PC-3 (cell line): ENCODE data around the gene RP2. TPM values are rescaled to one million over a fixed set of nuclear protein-coding genes. Genes with fewer than 3 reads are reported as not detected.

Source experiments
- ATAC-seq: fragments of 200-7000 bp; cut with Tn5 transposase; 2 replicates; pipeline ENCODE4 v1.9.1; 2020; ENCODE audit warnings: mild to moderate bottlenecking, moderate library complexity
- BruUV-seq: library from RNA; stranded (reverse); fragments of 400-500 nt; replicated peaks from 2 replicates; lab custom pipeline; 2021; lab: Mats Ljungman, UMichigan
- CTCF ChIA-PET: fragments of 300-600 bp; sonication (Branson Sonifier 250); formaldehyde crosslinking; loops from one replicate; lab custom pipeline; 2022; ENCODE audit warnings: antibody characterized with exemption; lab: Charles Lee
- POLR2A ChIA-PET: fragments of 300-600 bp; sonication (Branson Sonifier 250); formaldehyde crosslinking; loops from one replicate; lab custom pipeline; 2022; ENCODE audit warnings: antibody characterized with exemption; ENCODE audit not compliant: unreplicated experiment; lab: Charles Lee
- DNase-seq: peaks from one replicate; pipeline ENCODE4 v3.0.0-alpha.2; 2015
- H2AFZ ChIP-seq: fragments of 300-600 bp; sonication (generic); 2 replicates; pipeline ENCODE4 v1.6.0; 2016; ENCODE audit warnings: antibody characterized with exemption, low read length
- H3F3A ChIP-seq: fragments of 300-600 bp; sonication (generic); one replicate; pipeline ENCODE4 v1.6.0; 2017; ENCODE audit warnings: antibody characterized with exemption, low read length, control low read depth, mild to moderate bottlenecking; ENCODE audit not compliant: unreplicated experiment
- H3K27ac ChIP-seq: fragments of 300-600 bp; sonication (generic); 2 replicates; pipeline ENCODE4 v1.5.1; 2016; ENCODE audit warnings: mild to moderate bottlenecking, low read length
- H3K27me3 ChIP-seq: fragments of 300-600 bp; sonication (generic); 2 replicates; pipeline ENCODE4 v1.6.1; 2016; ENCODE audit warnings: low read length, mixed read lengths
- H3K36me3 ChIP-seq: fragments of 300-600 bp; sonication (generic); 2 replicates; pipeline ENCODE4 v1.6.1; 2016; ENCODE audit warnings: low read depth, mixed run types, low read length, mixed read lengths
- H3K4me1 ChIP-seq: fragments of 300-600 bp; sonication (generic); 2 replicates; pipeline ENCODE4 v1.5.1; 2016; ENCODE audit warnings: low read length; ENCODE audit not compliant: insufficient read depth
- H3K4me2 ChIP-seq: fragments of 300-600 bp; sonication (generic); 2 replicates; pipeline ENCODE4 v1.6.0; 2016; ENCODE audit warnings: low read length
- H3K4me3 ChIP-seq: fragments of 300-600 bp; sonication (generic); 2 replicates; pipeline ENCODE4 v1.5.1; 2016; ENCODE audit warnings: mild to moderate bottlenecking, low read length, mixed read lengths
- H3K79me2 ChIP-seq: fragments of 300-600 bp; sonication (generic); 2 replicates; pipeline ENCODE4 v1.6.1; 2017; ENCODE audit warnings: low read length, mixed read lengths
- H3K9ac ChIP-seq: fragments of 300-600 bp; sonication (generic); 2 replicates; pipeline ENCODE4 v1.6.0; 2016; ENCODE audit warnings: mild to moderate bottlenecking, low read length
- H3K9me2 ChIP-seq: fragments of 300-600 bp; sonication (generic); replicated peaks from 2 replicates; pipeline ENCODE4 v1.6.1; 2016; ENCODE audit warnings: mixed run types, low read length, mixed read lengths
- H3K9me3 ChIP-seq: fragments of 300-600 bp; sonication (generic); 2 replicates; pipeline ENCODE4 v1.6.1; 2016; ENCODE audit warnings: low read length, mixed read lengths
- H4K20me1 ChIP-seq: fragments of 300-600 bp; sonication (generic); 2 replicates; pipeline ENCODE4 v1.6.1; 2016; ENCODE audit warnings: low read length, mixed read lengths
- EZH2 ChIP-seq: fragments of 300-600 bp; sonication (generic); IDR thresholded peaks from one replicate; pipeline ENCODE4 v1.6.1; 2017; ENCODE audit warnings: antibody characterized with exemption, mild to moderate bottlenecking, low read length; ENCODE audit not compliant: unreplicated experiment
- EZH2phosphoT487 ChIP-seq: fragments of 300-600 bp; sonication (generic); IDR thresholded peaks from 2 replicates; pipeline ENCODE4 v1.6.1; 2018; ENCODE audit warnings: mild to moderate bottlenecking, antibody characterized with exemption, low read length, borderline replicate concordance
- intact Hi-C: fragments of 100-400 bp; cut with micrococcal nuclease; formaldehyde crosslinking; loops from 2 replicates; pipeline ENCODE4 v1.9.0; 2023
- total RNA-seq: library from RNA; depleted of rRNA; stranded (reverse); fragments of >200 nt; gene quantifications from 2 replicates; pipeline ENCODE4 v1.2.3, GENCODE V29; 2014
- TF ChIP-seq, protein P1 (sequence below): fragments of 300-600 bp; sonication (generic); conservative IDR thresholded peaks from 2 replicates; pipeline ENCODE4 v1.5.1; 2017; ENCODE audit warnings: antibody characterized with exemption, low read depth, mild to moderate bottlenecking, low read length

The RP2 gene
- total RNA-seq, 1 experiment from 2014 or later, result 11.0 TPM

GRCh38 chrX:46796574-46797191, 40.2 kb upstream of the RP2 start:
- peaks cover 8% of the 10 kb centered on the region for H3F3A ChIP-seq
- no peaks in the 10 kb centered on the region for H3K27me3 ChIP-seq
- no peaks in the 10 kb centered on the region for H3K79me2 ChIP-seq
- ATAC-seq (peak; percentile 42), DNase-seq (peak; percentile 86)
- CTCF ChIA-PET, result interaction anchor here (0.6 to 1.2 kb wide), 4 partner anchors 27 to 641 kb away, joined by 3 to 9 read pairs (median 4); partner anchors contain the start of gene SLC9A7
- intact Hi-C loops, result loop anchor here (1.0 kb wide), 2 partner anchors 37 to 241 kb away; partner anchors contain the start of gene SLC9A7
- BruUV-seq, result no TSS peak
- no peak overlapping the region for H3K27ac ChIP-seq
- no peak overlapping the region for H3K9ac ChIP-seq
- H3K9me2 ChIP-seq, result no peaks in the 10 kb centered on the region
- H3K36me3 ChIP-seq, result no peaks in the 10 kb centered on the region
- H3K4me3 ChIP-seq, result no peak overlapping the region
- no peak overlapping the region for H3K4me2 ChIP-seq
- TF ChIP-seq EZH2phosphoT487, result no peak
- TF ChIP-seq EZH2, result no peak
- TF ChIP-seq, protein P1, sequence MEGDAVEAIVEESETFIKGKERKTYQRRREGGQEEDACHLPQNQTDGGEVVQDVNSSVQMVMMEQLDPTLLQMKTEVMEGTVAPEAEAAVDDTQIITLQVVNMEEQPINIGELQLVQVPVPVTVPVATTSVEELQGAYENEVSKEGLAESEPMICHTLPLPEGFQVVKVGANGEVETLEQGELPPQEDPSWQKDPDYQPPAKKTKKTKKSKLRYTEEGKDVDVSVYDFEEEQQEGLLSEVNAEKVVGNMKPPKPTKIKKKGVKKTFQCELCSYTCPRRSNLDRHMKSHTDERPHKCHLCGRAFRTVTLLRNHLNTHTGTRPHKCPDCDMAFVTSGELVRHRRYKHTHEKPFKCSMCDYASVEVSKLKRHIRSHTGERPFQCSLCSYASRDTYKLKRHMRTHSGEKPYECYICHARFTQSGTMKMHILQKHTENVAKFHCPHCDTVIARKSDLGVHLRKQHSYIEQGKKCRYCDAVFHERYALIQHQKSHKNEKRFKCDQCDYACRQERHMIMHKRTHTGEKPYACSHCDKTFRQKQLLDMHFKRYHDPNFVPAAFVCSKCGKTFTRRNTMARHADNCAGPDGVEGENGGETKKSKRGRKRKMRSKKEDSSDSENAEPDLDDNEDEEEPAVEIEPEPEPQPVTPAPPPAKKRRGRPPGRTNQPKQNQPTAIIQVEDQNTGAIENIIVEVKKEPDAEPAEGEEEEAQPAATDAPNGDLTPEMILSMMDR, result peak; percentile 88
- POLR2A ChIA-PET, result no interaction called here
- peaks cover 29% of the 10 kb centered on the region for H3K4me1 ChIP-seq
- no peaks in the 10 kb centered on the region for H4K20me1 ChIP-seq
- no peaks in the 10 kb centered on the region for H3K9me3 ChIP-seq
- H2AFZ ChIP-seq, result no peak overlapping the region

GRCh38 chrX:46803140-46803539, 33.7 kb upstream of the RP2 start:
- no peak overlapping the region for H3K27ac ChIP-seq
- CTCF ChIA-PET, result no interaction called here
- H2AFZ ChIP-seq, result no peak overlapping the region
- no peak overlapping the region for H3K4me2 ChIP-seq
- H3K9me3 ChIP-seq, result no peaks in the 10 kb centered on the region
- BruUV-seq, result no TSS peak
- no peaks in the 10 kb centered on the region for H3K4me1 ChIP-seq
- POLR2A ChIA-PET, result no interaction called here
- H3K27me3 ChIP-seq, result no peaks in the 10 kb centered on the region
- no peaks in the 10 kb centered on the region for H3K79me2 ChIP-seq
- intact Hi-C loops, result loop anchor here (2.0 kb wide), 1 partner anchor 290 kb away; no protein-coding TSS in a partner anchor
- H3K36me3 ChIP-seq, result no peaks in the 10 kb centered on the region
- no peak overlapping the region for H3K4me3 ChIP-seq
- peak; percentile 46 for DNase-seq
- no peaks in the 10 kb centered on the region for H4K20me1 ChIP-seq
- H3K9me2 ChIP-seq, result no peaks in the 10 kb centered on the region
- TF ChIP-seq, protein P1, result peak; percentile 62
- TF ChIP-seq EZH2phosphoT487, result no peak
- H3F3A ChIP-seq, result no peaks in the 10 kb centered on the region
- no peak overlapping the region for H3K9ac ChIP-seq
- ATAC-seq, result peak; percentile 64

- Histone ChIP-seq H3K4me3 (no peak overlapping the region), H3K4me2 (no peak overlapping the region), H3K36me3 (no peaks in the 10 kb centered on the region), H3K9ac (no peak overlapping the region), H2AFZ (no peak overlapping the region), H3F3A (no peaks in the 10 kb centered on the region), H3K27me3 (no peaks in the 10 kb centered on the region), H3K79me2 (no peaks in the 10 kb centered on the region), H3K27ac (no peak overlapping the region), H4K20me1 (no peaks in the 10 kb centered on the region), H3K9me3 (no peaks in the 10 kb centered on the region), H3K9me2 (no peaks in the 10 kb centered on the region), H3K4me1 (no peaks in the 10 kb centered on the region)
- POLR2A ChIA-PET, result no interaction called here
- ATAC-seq, result no peak
- TF ChIP-seq EZH2 (no peak), EZH2phosphoT487 (no peak)
- TF ChIP-seq, protein P1, result no peak
- no TSS peak for BruUV-seq
- CTCF ChIA-PET, result no interaction called here
- intact Hi-C loops, result no loop called here
- no peak for DNase-seq
Observed at GRCh38 chrX:46805270-46805669, 31.6 kb upstream of the RP2 start.
